ENCODE results near the gene GAD1. TPM values are rescaled to one million over a fixed set of nuclear protein-coding genes. Genes with fewer than 3 reads are reported as not detected.

Gene GAD1
- total RNA-seq, 1 donor from 2014 or later = 5.3 TPM

GRCh38 chr2:170820757-170821530, 4.3 kb downstream of the GAD1 start:
- Mint-ChIP-seq H3K4me3 (peak overlapping the region; percentile 68), H3K27me3 (ENCODE audit: insufficient read depth) (peaks cover 86% of the 10 kb centered on the region), H3K36me3 (ENCODE audit: low read depth) (peaks cover 2% of the 10 kb centered on the region), H3K4me1 (ENCODE audit: low read depth) (peaks cover 32% of the 10 kb centered on the region), H3K9me3 (no peaks in the 10 kb centered on the region), H3K27ac (peak overlapping the region; percentile 35)
- intact Hi-C loops (cut with micrococcal nuclease) = no loop called here
- DNase-seq (ENCODE audit: low spot score) = no peak

DNA sequence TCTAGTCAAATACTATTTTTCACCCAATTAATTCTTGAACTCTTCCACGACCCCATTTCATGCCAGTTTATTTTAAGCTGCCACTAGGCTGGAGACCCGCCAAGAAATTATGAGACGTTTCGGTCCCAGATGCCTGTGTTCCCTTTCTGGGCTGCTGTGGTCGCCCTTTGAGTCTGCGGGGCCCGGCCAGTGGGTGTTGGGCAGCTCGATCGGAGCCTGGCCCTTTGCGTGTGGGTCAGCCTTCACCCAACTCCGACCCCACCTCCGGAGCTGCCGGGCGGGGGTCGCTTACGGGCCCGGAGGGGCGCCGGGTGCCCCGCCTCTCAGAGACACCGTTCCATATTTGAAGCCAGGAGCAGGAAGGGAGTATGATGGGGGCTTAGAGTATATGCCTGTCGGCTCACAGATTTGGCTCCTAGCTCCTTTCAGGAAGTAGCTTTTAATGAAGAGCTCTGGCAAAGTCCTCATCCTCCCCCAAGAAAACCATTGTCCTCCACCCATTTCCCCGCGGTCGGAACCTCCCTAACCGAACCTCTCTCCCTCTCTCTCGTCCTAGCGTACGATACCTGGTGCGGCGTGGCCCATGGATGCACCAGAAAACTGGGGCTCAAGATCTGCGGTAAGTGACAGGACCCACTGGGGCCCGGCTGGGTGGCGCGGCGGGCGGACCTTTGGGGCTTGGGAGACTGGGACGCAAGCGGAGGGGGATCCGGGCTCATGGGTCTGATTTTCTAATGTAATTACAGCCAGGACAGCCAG, 5.0 kb downstream of the GAD1 start:
- Mint-ChIP-seq H3K4me3 (peak overlapping the region; percentile 68), H3K27me3 (ENCODE audit: insufficient read depth) (peaks cover 84% of the 10 kb centered on the region)
- intact Hi-C loops (cut with micrococcal nuclease) = no loop called here

DNA sequence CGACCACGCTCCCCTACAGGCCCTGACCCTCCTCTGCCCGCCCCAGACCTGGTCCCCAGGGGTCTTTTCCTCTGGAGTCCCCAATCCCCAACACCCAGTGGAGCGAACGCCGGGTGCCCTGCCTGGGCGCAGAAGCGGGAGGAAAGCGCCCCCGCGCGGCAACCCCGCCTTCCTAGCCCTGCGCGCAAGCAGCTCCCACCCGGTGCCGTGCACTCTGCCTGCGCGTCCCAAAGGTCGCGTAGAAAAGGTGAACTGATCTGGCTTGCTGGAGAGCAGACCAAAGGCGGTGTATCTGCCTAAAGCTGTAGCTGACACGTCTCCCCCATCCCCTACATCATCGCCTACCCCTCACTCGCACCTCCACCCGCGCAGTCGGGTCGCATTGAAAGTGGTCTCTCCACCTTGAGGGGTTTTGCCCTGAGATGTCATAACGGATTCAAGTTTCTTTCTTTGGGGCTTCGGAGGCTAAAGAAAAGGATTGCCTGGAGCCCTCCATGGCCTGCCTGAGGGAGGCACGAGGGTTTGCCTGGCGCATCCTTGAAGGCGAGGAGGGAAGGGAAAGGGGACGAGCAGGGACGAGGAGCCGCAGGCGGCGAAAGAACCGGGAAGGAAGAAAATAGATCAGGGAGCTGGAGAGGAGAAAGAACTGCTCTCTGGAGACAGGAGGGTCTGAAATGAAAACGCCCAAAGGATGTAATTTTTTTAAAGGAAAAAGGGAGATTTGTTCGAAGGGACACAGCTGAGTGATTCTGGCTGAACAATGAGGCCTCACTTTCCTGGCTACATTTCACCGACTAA, 5.8 kb downstream of the GAD1 start:
- H3K27me3 Mint-ChIP-seq (ENCODE audit: insufficient read depth) = peaks cover 82% of the 10 kb centered on the region
- H3K36me3 Mint-ChIP-seq (ENCODE audit: low read depth) = peaks cover 2% of the 10 kb centered on the region
- peaks cover 28% of the 10 kb centered on the region for H3K4me1 Mint-ChIP-seq (ENCODE audit: low read depth)
- H3K27ac Mint-ChIP-seq = peak overlapping the region; percentile 43
- H3K4me3 Mint-ChIP-seq = peak overlapping the region; percentile 4
- DNase-seq (ENCODE audit: low spot score) = no peak
- H3K9me3 Mint-ChIP-seq = no peaks in the 10 kb centered on the region
- intact Hi-C loops (cut with micrococcal nuclease) = no loop called here

More for the DNA sequence above, 5.0 kb downstream of the GAD1 start:
- DNase-seq (ENCODE audit: low spot score) = no peak
- Mint-ChIP-seq H3K9me3 (no peaks in the 10 kb centered on the region), H3K27ac (no peak overlapping the region), H3K4me1 (ENCODE audit: low read depth) (peaks cover 32% of the 10 kb centered on the region), H3K36me3 (ENCODE audit: low read depth) (peaks cover 2% of the 10 kb centered on the region)

DNA sequence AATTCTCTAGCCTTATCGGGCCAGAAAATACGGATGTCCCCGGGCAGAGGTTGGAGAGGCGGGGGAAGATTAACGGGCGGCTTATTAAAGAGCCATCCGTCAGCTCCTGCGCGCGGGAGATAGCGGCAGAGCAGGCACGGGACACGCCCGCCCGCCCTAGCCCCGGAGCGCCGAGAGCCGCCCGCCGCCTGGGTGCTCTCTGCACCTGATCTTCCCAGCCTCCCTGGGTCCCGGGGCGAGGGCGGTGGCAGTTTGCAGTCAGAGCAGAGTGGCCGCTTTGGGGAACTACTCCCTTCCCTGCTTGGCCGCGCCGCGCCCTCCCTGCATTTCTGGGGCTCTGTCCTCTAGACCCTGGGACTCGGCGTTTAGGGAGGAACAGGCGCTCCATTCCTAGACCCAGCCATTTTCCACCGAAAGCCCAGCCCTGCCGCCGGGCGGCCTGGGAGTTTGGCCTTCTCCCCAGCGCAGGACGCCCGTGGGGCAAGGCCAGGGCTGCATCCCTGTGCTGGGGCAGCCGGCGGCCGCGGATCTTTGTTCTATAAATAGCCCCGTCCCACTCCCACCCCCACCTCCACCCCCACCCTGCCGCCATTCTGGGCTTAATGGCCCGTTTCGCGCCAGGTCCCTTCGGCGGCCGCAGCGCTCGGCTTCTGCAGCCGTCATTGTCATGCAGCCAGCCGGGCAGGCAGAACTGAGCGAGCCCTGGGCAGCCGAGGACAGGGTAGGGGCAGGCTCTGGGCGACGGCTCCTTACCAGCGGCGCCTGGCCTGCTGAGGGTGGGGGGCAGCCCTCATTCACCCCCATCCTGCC, 6.6 kb downstream of the GAD1 start:
- Mint-ChIP-seq H3K36me3 (ENCODE audit: low read depth) (peaks cover 2% of the 10 kb centered on the region), H3K27ac (no peak overlapping the region), H3K9me3 (no peaks in the 10 kb centered on the region), H3K4me3 (no peak overlapping the region), H3K4me1 (ENCODE audit: low read depth) (peaks cover 23% of the 10 kb centered on the region), H3K27me3 (ENCODE audit: insufficient read depth) (peaks cover 79% of the 10 kb centered on the region)
- intact Hi-C loops (cut with micrococcal nuclease) = no loop called here
- no peak for DNase-seq (ENCODE audit: low spot score)

DNA sequence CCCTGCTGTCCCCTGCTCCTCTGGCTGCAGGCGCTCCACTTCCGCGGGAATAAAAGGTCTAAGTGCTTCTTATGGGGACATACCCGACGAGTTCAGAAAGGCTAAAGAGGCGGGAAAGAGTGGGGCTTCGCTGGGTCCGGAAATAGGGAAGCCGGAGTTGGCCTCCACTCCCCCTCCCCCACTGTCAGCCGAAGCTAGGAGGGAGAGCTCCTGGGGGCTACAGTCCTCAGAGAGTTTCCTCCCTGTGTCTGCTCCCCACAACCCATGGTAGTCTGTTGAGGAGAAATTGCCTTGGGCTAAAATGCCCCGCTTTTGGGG, 7.2 kb downstream of the GAD1 start:
- Mint-ChIP-seq H3K27me3 (ENCODE audit: insufficient read depth) (peaks cover 76% of the 10 kb centered on the region), H3K36me3 (ENCODE audit: low read depth) (peaks cover 2% of the 10 kb centered on the region)

DNA sequence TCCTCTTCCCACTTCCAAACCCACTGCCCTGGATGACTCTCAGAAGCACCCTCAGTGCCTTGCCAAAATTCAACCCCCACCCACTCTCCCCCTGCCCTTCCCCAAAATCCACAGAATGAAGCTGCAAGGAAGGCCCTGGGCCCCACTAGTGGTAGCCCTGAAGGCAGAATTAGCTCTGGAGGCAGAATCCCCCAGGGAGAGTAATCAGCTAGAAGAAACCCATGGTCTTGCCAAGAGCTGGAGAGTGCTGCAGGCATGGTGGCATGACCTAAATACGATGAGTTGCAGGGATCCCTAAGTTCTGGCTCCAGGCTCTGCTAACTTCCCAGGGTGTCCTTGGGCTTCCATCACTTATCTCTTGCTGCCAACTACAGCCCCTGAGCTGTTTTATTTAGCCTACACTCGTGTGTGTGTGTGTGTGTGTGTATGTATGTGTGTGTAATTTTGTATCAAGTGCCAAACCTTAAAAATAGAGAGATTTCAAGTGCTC, 7.9 kb downstream of the GAD1 start:
- intact Hi-C loops (cut with micrococcal nuclease) = no loop called here
- no peak overlapping the region for H3K4me3 Mint-ChIP-seq

More for the DNA sequence above, 7.2 kb downstream of the GAD1 start:
- no peaks in the 10 kb centered on the region for H3K9me3 Mint-ChIP-seq
- no peak overlapping the region for H3K4me3 Mint-ChIP-seq
- no peak for DNase-seq (ENCODE audit: low spot score)
- H3K27ac Mint-ChIP-seq = no peak overlapping the region
- H3K4me1 Mint-ChIP-seq (ENCODE audit: low read depth) = peaks cover 18% of the 10 kb centered on the region
- intact Hi-C loops (cut with micrococcal nuclease) = no loop called here

DNA sequence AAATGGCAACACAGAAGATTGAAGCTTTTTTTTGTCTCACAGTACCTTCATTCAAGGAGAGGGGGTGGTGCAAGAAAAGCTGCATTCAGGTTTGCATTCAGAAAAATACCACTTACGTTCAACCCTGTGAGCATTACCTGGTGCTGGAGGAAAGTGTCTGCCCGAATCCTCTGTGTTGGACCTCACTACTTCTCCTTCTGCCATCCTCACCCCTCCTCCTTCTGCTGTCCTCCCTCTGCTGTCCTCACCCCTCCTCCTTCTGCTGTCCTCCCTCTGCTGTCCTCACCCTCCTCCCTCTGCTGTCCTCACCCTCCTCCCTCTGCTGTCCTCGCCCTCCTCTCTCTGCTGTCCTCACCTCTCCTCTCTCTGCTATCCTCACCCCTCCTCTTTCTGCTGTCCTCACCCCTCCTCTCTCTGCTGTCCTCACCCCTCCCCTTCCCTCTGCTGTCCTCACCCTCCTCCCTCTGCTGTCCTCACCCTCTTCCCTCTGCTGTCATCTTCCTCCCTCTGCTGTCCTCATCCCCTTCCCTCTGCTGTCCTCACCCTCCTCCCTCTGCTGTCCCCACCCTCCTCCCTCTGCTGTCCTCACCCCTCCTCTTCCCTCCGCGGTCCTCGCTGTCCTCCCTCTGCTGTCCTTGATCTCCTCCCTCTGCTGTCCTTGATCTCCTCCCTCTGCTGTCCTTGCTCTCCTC, 11.3 kb downstream of the GAD1 start:
- no peak overlapping the region for H3K27ac Mint-ChIP-seq
- intact Hi-C loops (cut with micrococcal nuclease) = no loop called here
- no peak overlapping the region for H3K4me3 Mint-ChIP-seq
- peaks cover 38% of the 10 kb centered on the region for H3K27me3 Mint-ChIP-seq (ENCODE audit: insufficient read depth)
- no peaks in the 10 kb centered on the region for H3K36me3 Mint-ChIP-seq (ENCODE audit: low read depth)
- no peaks in the 10 kb centered on the region for H3K4me1 Mint-ChIP-seq (ENCODE audit: low read depth)
- DNase-seq (ENCODE audit: low spot score) = no peak
- H3K9me3 Mint-ChIP-seq = no peaks in the 10 kb centered on the region

More for the DNA sequence above, 7.9 kb downstream of the GAD1 start:
- Mint-ChIP-seq H3K27me3 (ENCODE audit: insufficient read depth) (peaks cover 68% of the 10 kb centered on the region), H3K36me3 (ENCODE audit: low read depth) (peaks cover 2% of the 10 kb centered on the region), H3K4me1 (ENCODE audit: low read depth) (peaks cover 16% of the 10 kb centered on the region), H3K27ac (no peak overlapping the region), H3K9me3 (no peaks in the 10 kb centered on the region)
- no peak for DNase-seq (ENCODE audit: low spot score)

DNA sequence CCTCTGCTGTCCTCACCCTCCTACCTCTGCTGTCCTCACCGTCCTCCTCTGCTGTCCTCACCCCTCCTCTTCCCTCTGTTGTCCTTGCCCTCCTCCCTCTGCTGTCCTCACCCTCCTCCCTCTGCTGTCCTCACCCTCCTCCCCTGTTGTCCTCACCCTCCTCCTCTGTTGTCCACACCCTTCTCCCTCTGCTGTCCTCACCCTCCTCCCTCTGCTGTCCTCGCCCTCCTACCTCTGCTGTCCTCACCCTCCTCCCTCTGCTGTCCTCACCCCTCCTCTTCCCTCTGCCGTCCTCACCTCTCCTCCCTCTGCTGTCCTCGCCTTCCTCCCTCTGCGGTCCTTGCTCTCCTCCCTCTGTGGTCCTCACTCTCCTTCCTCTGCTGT, 11.8 kb downstream of the GAD1 start:
- peaks cover 36% of the 10 kb centered on the region for H3K27me3 Mint-ChIP-seq (ENCODE audit: insufficient read depth)
- H3K9me3 Mint-ChIP-seq = no peaks in the 10 kb centered on the region
- H3K36me3 Mint-ChIP-seq (ENCODE audit: low read depth) = no peaks in the 10 kb centered on the region
- H3K4me3 Mint-ChIP-seq = no peak overlapping the region
- intact Hi-C loops (cut with micrococcal nuclease) = no loop called here
- no peaks in the 10 kb centered on the region for H3K4me1 Mint-ChIP-seq (ENCODE audit: low read depth)
- H3K27ac Mint-ChIP-seq = no peak overlapping the region
- DNase-seq (ENCODE audit: low spot score) = no peak

GRCh38 chr2:170829036-170829435, 12.3 kb downstream of the GAD1 start:
- DNase-seq (ENCODE audit: low spot score) = no peak
- Mint-ChIP-seq H3K4me3 (no peak overlapping the region), H3K27me3 (ENCODE audit: insufficient read depth) (peaks cover 33% of the 10 kb centered on the region), H3K9me3 (no peaks in the 10 kb centered on the region), H3K27ac (no peak overlapping the region), H3K4me1 (ENCODE audit: low read depth) (no peaks in the 10 kb centered on the region), H3K36me3 (ENCODE audit: low read depth) (no peaks in the 10 kb centered on the region)
- intact Hi-C loops (cut with micrococcal nuclease) = no loop called here

GRCh38 chr2:170830166-170830565, 13.5 kb downstream of the GAD1 start:
- Mint-ChIP-seq H3K27me3 (ENCODE audit: insufficient read depth) (peaks cover 22% of the 10 kb centered on the region), H3K9me3 (no peaks in the 10 kb centered on the region), H3K36me3 (ENCODE audit: low read depth) (no peaks in the 10 kb centered on the region), H3K4me1 (ENCODE audit: low read depth) (no peaks in the 10 kb centered on the region), H3K27ac (no peak overlapping the region), H3K4me3 (no peak overlapping the region)
- no peak for DNase-seq (ENCODE audit: low spot score)
- intact Hi-C loops (cut with micrococcal nuclease) = no loop called here

DNA sequence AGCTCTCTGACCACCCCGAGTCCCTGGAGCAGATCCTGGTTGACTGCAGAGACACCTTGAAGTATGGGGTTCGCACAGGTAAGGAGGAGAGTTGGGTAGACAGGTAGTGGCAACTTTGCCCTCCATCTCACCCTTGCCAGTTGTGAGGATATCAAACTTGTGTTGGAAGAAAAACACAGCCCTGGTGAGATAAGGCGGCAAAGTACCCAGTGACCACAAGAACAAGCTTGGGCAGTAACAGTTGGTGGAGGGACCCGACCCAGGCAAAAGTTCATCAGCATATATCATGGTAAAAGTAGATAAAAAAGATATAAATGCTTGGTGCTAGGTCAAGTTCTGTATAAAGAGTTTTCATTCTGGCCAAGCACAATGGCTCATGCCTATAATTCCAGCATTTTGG, 14.4 kb downstream of the GAD1 start:
- H3K27me3 Mint-ChIP-seq (ENCODE audit: insufficient read depth) = peaks cover 16% of the 10 kb centered on the region
- H3K9me3 Mint-ChIP-seq = no peaks in the 10 kb centered on the region
- no peak overlapping the region for H3K27ac Mint-ChIP-seq
- H3K36me3 Mint-ChIP-seq (ENCODE audit: low read depth) = no peaks in the 10 kb centered on the region
- no peaks in the 10 kb centered on the region for H3K4me1 Mint-ChIP-seq (ENCODE audit: low read depth)
- H3K4me3 Mint-ChIP-seq = no peak overlapping the region
- intact Hi-C loops (cut with micrococcal nuclease) = no loop called here
- no peak for DNase-seq (ENCODE audit: low spot score)

DNA sequence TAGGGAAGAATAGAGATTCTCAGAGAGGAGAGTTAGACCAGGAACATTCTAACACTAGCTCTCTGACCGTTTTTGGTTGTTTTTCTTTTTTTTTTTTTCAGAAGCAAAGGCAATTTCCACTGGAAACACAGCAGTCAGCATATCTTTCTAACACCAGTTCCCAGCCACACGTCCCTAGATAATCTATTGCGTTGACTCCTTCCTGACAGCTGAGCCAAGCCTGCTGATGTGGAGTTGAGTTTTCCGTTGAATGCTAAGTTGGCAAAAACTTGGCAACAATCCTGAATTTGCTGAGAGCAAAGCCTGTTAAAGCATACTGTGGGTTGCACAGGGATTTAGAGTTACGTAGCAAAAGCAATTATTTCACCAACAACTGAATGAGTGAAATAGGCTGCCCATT, 19.3 kb downstream of the GAD1 start:
- peaks cover 2% of the 10 kb centered on the region for H3K36me3 Mint-ChIP-seq (ENCODE audit: low read depth)
- DNase-seq (ENCODE audit: low spot score) = no peak
- peaks cover 3% of the 10 kb centered on the region for H3K27me3 Mint-ChIP-seq (ENCODE audit: insufficient read depth)
- no peak overlapping the region for H3K27ac Mint-ChIP-seq
- no peaks in the 10 kb centered on the region for H3K9me3 Mint-ChIP-seq
- no peaks in the 10 kb centered on the region for H3K4me1 Mint-ChIP-seq (ENCODE audit: low read depth)
- intact Hi-C loops (cut with micrococcal nuclease) = no loop called here
- H3K4me3 Mint-ChIP-seq = no peak overlapping the region

All from activated T-helper 1 cell treated with anti-CD3 and anti-CD28 coated beads, Interleukin-12 subunit alpha, Interleukin-12 subunit beta, Interleukin-2, Interleukin-4 antibody, amounts not matched to agents 30 ng/mL and 10 ng/mL and 1 ng/mL, durations not matched to agents 14 hours and 24 hours and 36 hours (primary cell).